ENCODE data around the gene GRM8.

DNA sequence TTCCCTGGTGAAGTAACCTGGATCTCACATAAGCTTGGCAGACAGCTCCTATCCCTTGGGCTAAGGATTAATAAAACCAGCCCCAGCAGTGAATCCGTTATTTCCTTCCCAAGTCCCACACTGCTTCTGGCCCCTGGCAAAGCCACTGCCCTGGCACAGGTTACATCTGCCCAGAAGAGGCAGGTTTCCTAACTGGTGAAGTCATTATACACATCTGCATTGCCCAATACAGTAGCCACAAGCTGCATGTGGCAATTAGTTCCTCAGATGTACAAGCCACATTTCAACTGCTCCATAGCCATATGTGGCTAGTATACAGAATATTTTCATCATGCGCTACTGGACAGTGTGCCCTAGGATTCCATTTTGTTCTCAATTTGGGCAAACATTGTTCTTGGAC lies 273.0 kb downstream of the GRM8 start:
- TF ChIP-seq ELF4 (IDR thresholded peaks at IDR 0.05) (no peak), PKNOX1 (IDR thresholded peaks at IDR 0.05) (no peak), L3MBTL2 (conservative IDR thresholded peaks at IDR 0.05) (no peak), TARDBP (IDR thresholded peaks at IDR 0.05) (no peak), ARNT (IDR thresholded peaks at IDR 0.05) (no peak), SP1 (IDR thresholded peaks at IDR 0.05) (no peak), HDGF (IDR thresholded peaks at IDR 0.05; ENCODE audit: borderline replicate concordance) (no peak), ZNF384 (IDR thresholded peaks at IDR 0.05) (no peak), SUZ12 (IDR thresholded peaks at IDR 0.05) (no peak), FOXA1 (IDR thresholded peaks at IDR 0.05) (no peak), NFRKB (IDR thresholded peaks at IDR 0.05) (no peak), FOXK2 (IDR thresholded peaks at IDR 0.05) (no peak)

Measured in HEK293T (cell line).